ENCODE results near the gene DKK1.

Gene DKK1

GRCh38 chr10:52313933-52314821 is at the start of gene DKK1:
Gene DKK1, plus strand, starts transcription at chr10:52314281. Its CDS starts 154 bp downstream, at chr10:52314435.
- DNase-seq (ENCODE audit: extremely low read depth in 1 of 2, low read depth in 1 of 2), result no peak

DNA sequence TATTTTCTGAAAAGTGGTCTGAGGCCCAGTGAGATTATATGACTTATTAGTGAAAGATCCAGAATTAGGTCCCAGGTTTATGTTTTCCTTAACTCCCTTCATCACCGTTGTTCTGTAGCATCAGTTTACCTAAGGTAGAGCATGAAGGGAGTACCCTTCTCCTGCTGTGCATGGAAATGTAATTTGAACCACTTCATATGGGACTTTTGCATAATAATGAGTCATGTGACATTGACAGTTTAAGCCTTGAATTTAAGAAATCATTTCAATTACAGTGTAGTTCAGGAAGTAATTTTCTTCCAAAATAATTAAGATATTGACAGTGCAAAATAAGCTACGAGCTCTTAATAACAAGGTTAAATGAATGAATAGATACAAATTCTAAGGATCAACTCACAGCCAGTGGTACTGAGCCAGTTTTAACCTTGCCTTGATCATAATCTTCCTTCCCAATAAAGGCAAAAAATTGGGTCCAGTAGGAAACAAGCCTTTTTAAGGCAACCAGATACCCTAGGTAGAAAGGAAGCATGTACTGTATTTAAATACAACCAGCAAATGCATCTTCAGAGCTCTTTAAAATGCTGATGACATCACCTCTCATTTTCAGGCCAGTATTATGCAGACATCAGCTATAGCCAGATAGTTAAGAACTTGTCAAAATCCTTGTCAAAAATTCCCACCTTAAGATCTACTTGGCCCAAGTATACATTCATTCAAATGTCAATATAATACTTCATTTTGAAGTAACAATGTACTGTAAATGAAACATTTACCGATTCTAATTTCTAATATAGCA is 48.8 kb upstream of the DKK1 start:
- DNase-seq (ENCODE audit: extremely low read depth in 1 of 2, low read depth in 1 of 2), result no peak

- no peak for DNase-seq (ENCODE audit: extremely low read depth in 1 of 2, low read depth in 1 of 2)
Measured at GRCh38 chr10:52266858-52267257, 47.2 kb upstream of the DKK1 start.

DNA sequence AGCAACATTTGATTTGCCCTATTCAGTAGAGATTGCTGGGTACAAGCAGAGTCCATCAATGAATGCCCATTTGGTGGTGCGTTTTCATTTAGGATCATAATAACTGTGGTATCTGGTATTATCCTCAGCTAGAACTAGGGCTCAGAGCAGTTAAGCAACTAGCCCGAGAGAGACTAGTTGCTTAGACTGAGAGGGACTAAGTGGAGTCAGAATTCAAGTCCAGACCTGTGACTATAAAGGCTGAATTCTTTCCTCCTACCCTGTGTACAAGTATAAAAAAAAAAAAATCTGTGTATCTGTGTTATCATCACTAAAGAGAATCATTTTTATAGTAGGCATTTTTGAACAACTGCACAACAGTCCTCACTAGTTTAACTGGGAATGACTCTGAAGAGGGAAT is 45.3 kb upstream of the DKK1 start:
- no peak for DNase-seq (ENCODE audit: extremely low read depth in 1 of 2, low read depth in 1 of 2)

- DNase-seq (ENCODE audit: extremely low read depth in 1 of 2, low read depth in 1 of 2), result no peak
Measured at GRCh38 chr10:52269233-52269632, 44.8 kb upstream of the DKK1 start.

DNA sequence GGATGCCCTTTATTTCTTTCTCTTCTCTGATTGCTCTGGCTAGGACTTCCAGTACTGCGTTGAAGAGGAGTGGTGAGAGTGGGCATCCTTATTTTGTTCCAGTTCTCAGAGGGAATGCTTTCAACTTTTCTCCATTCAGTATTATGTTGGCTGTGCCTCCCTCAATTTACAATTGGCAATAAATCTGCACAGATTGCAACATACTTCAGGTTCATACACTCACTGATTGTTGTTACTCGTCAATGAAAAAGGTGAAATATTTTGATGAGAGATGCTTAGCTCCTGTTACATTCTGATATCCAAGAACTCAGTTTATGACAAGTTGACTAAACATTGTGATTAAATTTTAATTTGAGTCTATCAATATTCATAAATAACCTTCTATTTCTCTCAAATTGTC is 37.9 kb upstream of the DKK1 start:
- DNase-seq (ENCODE audit: extremely low read depth in 1 of 2, low read depth in 1 of 2), result no peak

DNA sequence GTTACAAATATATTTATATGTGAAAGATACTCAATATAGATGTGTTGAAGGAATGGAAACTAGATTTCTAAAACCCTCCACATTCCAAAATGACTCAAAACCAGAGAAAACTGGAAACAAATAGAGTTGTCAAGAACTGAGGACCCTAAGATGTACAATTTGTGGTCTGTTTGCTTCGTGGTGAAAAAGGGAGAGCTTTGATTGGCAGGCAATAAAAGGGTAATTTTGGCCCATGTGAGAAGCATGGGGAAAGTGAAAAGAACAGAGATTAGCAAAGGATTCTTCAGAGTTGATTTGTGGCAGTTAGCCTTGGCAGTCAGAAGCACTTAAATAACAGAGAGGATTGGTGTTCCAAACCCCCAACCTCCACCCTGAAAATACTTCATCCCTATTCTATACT is 37.1 kb upstream of the DKK1 start:
- DNase-seq (ENCODE audit: extremely low read depth in 1 of 2, low read depth in 1 of 2), result no peak

DNA sequence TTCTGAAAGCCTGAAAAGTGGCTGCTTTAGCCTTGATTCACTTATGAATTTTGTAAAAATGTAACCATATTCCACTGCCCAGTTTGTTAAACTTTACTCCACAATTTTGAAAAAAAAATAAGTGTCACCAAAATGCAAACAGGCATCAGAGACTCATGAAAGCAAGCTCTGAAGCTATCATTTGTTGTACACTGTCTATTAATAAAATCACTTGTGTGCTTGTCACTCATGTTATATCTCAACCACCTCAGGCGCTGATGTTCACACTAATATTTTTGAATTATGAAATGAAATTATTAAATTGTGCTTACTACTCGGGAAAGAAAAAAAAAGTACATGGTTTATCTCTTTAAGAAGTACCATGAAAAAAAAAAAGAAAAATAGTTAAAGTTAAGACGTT is 34.5 kb upstream of the DKK1 start:
- DNase-seq (ENCODE audit: extremely low read depth in 1 of 2, low read depth in 1 of 2), result no peak

DNA sequence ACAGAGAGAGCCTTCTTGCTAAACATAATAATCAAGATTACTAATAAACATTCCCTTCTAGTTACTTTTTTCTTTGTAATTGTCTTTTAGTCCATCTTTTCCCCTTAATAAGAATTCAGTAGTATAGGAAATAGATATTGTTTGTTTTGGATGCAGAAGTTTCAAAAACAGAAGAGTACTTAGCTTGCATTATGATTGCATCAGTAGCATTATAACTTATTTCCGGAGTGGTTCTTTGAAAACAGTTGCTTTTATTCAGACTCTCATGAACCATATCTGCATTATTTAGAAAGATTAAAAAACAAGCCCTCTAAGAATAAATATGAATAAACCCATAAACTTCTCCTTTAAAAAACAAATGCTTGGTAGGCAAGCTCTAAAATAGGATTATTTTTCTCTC is 34.0 kb upstream of the DKK1 start:
- no peak for DNase-seq (ENCODE audit: extremely low read depth in 1 of 2, low read depth in 1 of 2)

DNA sequence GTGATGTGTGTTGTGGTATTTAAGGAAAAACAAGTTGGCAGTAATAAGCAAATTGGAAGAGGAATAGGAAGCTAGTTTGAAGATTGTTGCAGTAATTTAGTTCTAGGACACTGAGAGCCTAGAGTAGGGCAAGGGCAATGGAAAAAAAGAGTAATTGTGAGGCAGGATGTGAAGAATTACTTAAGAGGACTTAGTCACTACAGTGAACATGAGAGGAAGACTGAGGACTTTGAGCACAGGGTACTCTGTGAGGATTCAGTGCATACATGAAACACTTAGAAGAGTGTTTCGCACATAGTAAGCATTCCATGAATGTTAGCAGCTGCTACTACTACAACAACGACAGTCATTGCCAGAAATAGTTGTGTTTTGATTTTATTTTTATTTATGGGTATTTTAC is 30.9 kb upstream of the DKK1 start:
- no peak for DNase-seq (ENCODE audit: extremely low read depth in 1 of 2, low read depth in 1 of 2)

DNA sequence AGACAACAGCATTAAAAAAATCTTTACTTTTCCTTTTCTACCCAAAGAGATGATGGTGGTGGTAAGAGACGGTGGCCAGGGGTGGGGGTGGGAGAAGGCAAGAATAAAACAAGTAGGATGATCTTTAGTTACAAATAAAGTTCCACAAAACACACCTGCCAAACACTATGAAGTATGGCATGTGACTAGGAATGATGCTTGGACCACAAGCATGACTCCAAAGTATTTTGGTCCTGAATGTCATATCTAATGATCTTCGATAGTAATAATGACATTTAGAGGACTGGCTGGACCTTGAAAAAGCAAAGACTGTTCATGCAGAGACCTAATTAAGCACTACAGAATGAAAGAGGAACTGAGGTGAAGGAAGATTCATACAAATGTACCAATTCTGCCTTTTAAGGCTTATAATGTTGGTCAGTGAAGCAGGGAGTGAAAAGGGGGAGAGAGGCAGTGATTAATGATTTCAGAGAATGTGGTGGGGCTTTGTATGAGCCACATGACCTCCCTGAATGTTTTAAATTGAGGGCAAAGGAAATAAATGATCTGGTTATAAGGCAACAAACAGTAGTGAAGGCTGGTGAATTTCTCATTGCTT is 29.6 kb upstream of the DKK1 start:
- DNase-seq (ENCODE audit: extremely low read depth in 1 of 2, low read depth in 1 of 2), result no peak

GRCh38 chr10:52287866-52288265 is 26.2 kb upstream of the DKK1 start:
- DNase-seq (ENCODE audit: extremely low read depth in 1 of 2, low read depth in 1 of 2), result no peak

- no peak for DNase-seq (ENCODE audit: extremely low read depth in 1 of 2, low read depth in 1 of 2)
Measured at GRCh38 chr10:52297747-52298146, 16.3 kb upstream of the DKK1 start.

DNA sequence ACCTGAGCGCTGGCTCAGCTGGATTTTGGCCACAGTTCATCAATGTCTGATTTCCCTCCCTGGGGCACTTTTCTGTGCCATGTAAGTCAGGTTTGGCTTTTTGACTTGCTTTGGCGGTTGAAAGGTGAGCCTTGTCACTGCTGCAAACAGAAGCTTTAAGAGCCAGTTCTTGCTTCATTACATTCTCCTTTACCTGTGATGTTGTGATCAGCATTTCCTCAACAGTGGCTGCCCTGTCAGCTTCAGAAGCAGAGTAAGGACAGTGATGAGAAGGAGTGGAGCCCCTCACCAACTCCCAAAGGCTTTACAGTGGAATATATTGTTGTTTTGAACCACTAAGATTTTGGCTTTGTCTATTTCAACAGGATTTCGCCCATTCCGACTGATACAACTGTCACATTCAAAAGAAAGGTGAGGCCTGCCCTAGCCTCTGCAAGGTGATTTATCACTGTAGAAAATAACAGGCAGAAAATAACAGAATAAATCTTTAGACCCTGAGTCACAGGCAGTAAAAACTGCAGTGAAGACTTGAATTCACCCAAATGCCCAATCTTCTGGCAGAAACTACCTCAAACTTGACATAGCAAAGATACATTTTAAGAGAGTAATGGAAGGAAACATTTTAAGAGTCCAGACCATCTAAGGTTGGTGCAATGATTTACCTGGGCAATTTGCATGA is 13.3 kb upstream of the DKK1 start:
- DNase-seq (ENCODE audit: extremely low read depth in 1 of 2, low read depth in 1 of 2), result no peak

- no peak for DNase-seq (ENCODE audit: extremely low read depth in 1 of 2, low read depth in 1 of 2)
Measured at GRCh38 chr10:52308251-52309031, 5.6 kb upstream of the DKK1 start.

DNA sequence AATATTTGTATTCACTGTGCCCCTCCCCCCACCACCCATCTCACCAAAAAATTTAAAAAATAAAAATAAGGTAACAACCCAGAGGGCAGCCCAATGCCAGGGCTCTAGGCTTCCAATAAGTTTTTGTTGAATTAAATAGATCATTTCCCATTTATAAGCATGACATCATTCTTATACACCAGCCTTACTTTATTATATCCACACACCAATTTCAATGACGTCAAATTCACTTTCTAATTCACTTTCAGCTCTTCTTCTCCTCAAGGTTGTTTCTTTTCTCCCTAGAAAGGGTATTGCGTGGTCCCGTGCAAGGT is 1.2 kb upstream of the DKK1 start:
- no peak for DNase-seq (ENCODE audit: extremely low read depth in 1 of 2, low read depth in 1 of 2)

DNA sequence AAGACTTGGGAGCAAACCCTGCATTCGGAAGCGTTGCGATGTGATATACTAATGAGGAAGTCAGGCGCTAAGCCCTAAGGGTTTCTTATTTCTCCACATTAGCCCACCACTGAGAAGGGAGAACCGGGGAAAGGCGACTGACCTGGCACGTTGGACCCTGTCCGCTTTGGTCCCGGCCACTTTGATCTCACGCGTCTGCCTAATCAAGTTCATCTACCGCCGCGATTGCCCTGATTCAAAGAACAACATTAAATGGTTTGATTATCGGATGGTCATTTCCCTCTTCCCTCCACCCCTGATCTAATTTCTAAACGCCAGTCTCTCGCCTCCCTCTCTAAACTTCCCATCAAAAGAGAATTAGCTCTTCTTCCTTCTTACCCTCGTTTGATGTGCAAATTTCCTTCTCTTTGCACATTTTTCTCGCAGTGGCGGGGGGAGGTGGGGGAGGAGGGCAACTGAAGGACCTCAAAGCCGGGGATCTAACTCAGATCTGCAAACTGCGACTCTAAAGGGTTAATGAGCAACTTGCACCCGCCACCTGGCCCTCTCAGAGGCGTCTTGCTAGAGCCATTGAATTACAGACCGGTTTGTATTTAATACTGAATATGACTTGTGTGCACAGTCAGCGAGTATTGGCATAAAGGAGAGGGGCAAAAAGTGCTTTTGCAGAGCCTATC is 687 bp upstream of the DKK1 start:
- no peak for DNase-seq (ENCODE audit: extremely low read depth in 1 of 2, low read depth in 1 of 2)

- no peak for DNase-seq (ENCODE audit: extremely low read depth in 1 of 2, low read depth in 1 of 2)
Measured at GRCh38 chr10:52314822-52315552, 906 bp downstream of the DKK1 start.

DNA sequence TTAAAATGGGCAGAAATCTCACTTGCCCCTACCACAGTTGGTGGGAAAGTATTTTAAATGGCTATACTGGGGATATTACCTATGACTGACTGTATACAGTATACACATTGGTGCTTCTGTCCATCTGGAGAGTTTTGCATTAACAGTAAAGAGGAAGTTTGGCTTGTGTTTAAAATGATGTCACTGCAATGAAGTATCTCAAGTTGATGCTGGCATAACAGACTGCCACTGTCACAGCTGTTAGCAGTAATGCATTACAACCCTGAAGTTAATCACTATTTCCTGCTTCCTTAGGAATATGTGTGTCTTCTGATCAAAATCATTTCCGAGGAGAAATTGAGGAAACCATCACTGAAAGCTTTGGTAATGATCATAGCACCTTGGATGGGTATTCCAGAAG is 1.9 kb downstream of the DKK1 start:
- no peak for DNase-seq (ENCODE audit: extremely low read depth in 1 of 2, low read depth in 1 of 2)

Measured in stimulated activated CD8-positive, alpha-beta memory T cell treated with anti-CD3 and anti-CD28 coated beads, Interleukin-7, amount 100 ng/mL, for 48 hours (primary cell).